HCT116 (cell line): ENCODE measurements around the gene TAS2R10. TPM values are rescaled to one million over a fixed set of nuclear protein-coding genes. Genes with fewer than 3 reads are reported as not detected.

Experiments used
- ATAC-seq: fragments of 200-7000 bp; cut with Tn5 transposase; 2 replicates; pipeline ENCODE4 v1.9.1; 2020; ENCODE audit warnings: mild to moderate bottlenecking, moderate library complexity
- BruUV-seq: library from RNA; stranded (reverse); fragments of 400-500 nt; replicated peaks from 2 replicates; lab custom pipeline; 2021; lab: Mats Ljungman, UMichigan
- CTCF ChIA-PET: fragments of 300-600 bp; sonication (Branson Sonifier 250); formaldehyde crosslinking; loops from one replicate; lab custom pipeline; 2021; ENCODE audit warnings: antibody characterized with exemption; lab: Charles Lee
- POLR2A ChIA-PET: fragments of 300-600, 350-600 bp; sonication (Branson Sonifier 250); formaldehyde crosslinking; loops from one replicate; lab custom pipeline; 2021; ENCODE audit warnings: antibody characterized with exemption; lab: Charles Lee
- RAD21 ChIA-PET, 2 experiments: fragments of 300-600 bp; sonication (Branson Sonifier 250); formaldehyde crosslinking; loops; one replicate each; lab custom pipeline; 2023; ENCODE audit warnings: low total read pairs in 2 of 2; ENCODE audit not compliant: uncharacterized antibody in 2 of 2, unreplicated experiment in 2 of 2, low non-redundant PET in 1 of 2; lab: Charles Lee
- DNase-seq: peaks from one replicate; pipeline ENCODE4 v3.0.0-alpha.2; 2010; ENCODE audit warnings: low read depth, low spot score
- H2AFZ ChIP-seq: fragments of 200-600 bp; shearing (Covaris generic), sonication (generic); 2 replicates; pipeline ENCODE4 v1.6.1; 2017; ENCODE audit warnings: low read depth, mixed run types, mixed read lengths, antibody characterized with exemption, low read length; ENCODE audit not compliant: poor library complexity, severe bottlenecking
- H3K27ac ChIP-seq: 2 replicates; pipeline ENCODE4 v1.5.1; 2012; ENCODE audit warnings: low read depth, low read length
- H3K27me3 ChIP-seq: fragments of 200-600 bp; sonication (generic); 2 replicates; pipeline ENCODE4 v1.6.1; 2016; ENCODE audit warnings: mixed run types, low read length, mixed read lengths; ENCODE audit not compliant: insufficient read depth
- H3K36me3 ChIP-seq, 2 experiments: fragments of 200-500 bp in 1 of 2; fragments of 200-600 bp in 1 of 2; sonication (Bioruptor generic) in 1 of 2; sonication (generic) in 1 of 2; 2 replicates each; pipeline versions ENCODE4 v1.5.1 to v1.6.1; 2014 to 2016; ENCODE audit warnings: low read length in 2 of 2, inconsistent platforms in 1 of 2, mixed read lengths in 1 of 2, mixed run types in 1 of 2; ENCODE audit not compliant: insufficient read depth in 2 of 2, control insufficient read depth in 1 of 2
- H3K4me1 ChIP-seq, 2 experiments: fragments of 200-600 bp in 1 of 2; sonication (generic) in 1 of 2; 2 replicates each; pipeline versions ENCODE4 v1.5.1 to v1.6.1; 2012 to 2017; ENCODE audit warnings: low read length in 2 of 2, inconsistent platforms in 1 of 2, mild to moderate bottlenecking in 1 of 2, mixed read lengths in 1 of 2, mixed run types in 1 of 2, moderate library complexity in 1 of 2; ENCODE audit not compliant: insufficient read depth in 2 of 2, control insufficient read depth in 1 of 2
- H3K4me2 ChIP-seq: fragments of 200-600 bp; sonication (generic); 2 replicates; pipeline ENCODE4 v1.6.1; 2017; ENCODE audit warnings: mixed run types, low read length, mixed read lengths
- H3K4me3 ChIP-seq, 2 experiments: fragments of 200-600 bp in 1 of 2; sonication (generic) in 1 of 2; replicated peaks in 1 of 2; 2 replicates each; pipeline ENCODE4 v1.5.1; 2011 to 2016; ENCODE audit warnings: low read length in 2 of 2, control low read depth in 1 of 2, low read depth in 1 of 2, mild to moderate bottlenecking in 1 of 2, mixed read lengths in 1 of 2, mixed run types in 1 of 2
- H3K79me2 ChIP-seq: fragments of 200-600 bp; sonication (generic); 2 replicates; pipeline ENCODE4 v1.6.1; 2017; ENCODE audit warnings: mild to moderate bottlenecking, mixed run types, low read length, moderate library complexity, mixed read lengths; ENCODE audit not compliant: insufficient read depth
- H3K9ac ChIP-seq: fragments of 200-600 bp; sonication (generic); 2 replicates; pipeline ENCODE4 v1.6.1; 2016; ENCODE audit warnings: low read length, mixed read lengths
- H3K9me2 ChIP-seq: fragments of 200-600 bp; sonication (generic), shearing (Covaris generic); 2 replicates; pipeline ENCODE4 v1.6.1; 2017; ENCODE audit warnings: mixed run types, mild to moderate bottlenecking, moderate library complexity; ENCODE audit not compliant: insufficient read depth
- H3K9me3 ChIP-seq, 2 experiments: fragments of 200-500 bp in 1 of 2; fragments of 200-600 bp in 1 of 2; sonication (Bioruptor generic) in 1 of 2; sonication (generic) in 1 of 2; 2 replicates each; pipeline ENCODE4 v1.6.1; 2014 to 2017; ENCODE audit warnings: low read length in 2 of 2, mixed read lengths in 2 of 2, inconsistent platforms in 1 of 2, low read depth in 1 of 2, mild to moderate bottlenecking in 1 of 2, mixed run types in 1 of 2, moderate library complexity in 1 of 2; ENCODE audit not compliant: control insufficient read depth in 1 of 2, insufficient read depth in 1 of 2
- H4K20me1 ChIP-seq: fragments of 200-600 bp; sonication (generic), shearing (Covaris generic); 2 replicates; pipeline ENCODE4 v1.6.1; 2017; ENCODE audit warnings: mixed run types, mild to moderate bottlenecking, moderate library complexity; ENCODE audit not compliant: insufficient read depth
- ATF3 ChIP-seq: IDR thresholded peaks from 2 replicates; pipeline ENCODE4 v1.6.1; 2012
- EGR1 ChIP-seq: IDR thresholded peaks from 2 replicates; pipeline ENCODE4 v1.6.1; 2012; ENCODE audit warnings: low read depth
- EZH2 ChIP-seq: fragments of 200-600 bp; sonication (generic); IDR thresholded peaks from 2 replicates; pipeline ENCODE4 v1.6.1; 2017; ENCODE audit warnings: antibody characterized with exemption, mixed run types
- SRF ChIP-seq: IDR thresholded peaks from 2 replicates; pipeline ENCODE4 v1.6.1; 2012; ENCODE audit warnings: low read depth
- YY1 ChIP-seq: IDR thresholded peaks from 2 replicates; pipeline ENCODE4 v1.6.1; 2011; ENCODE audit warnings: low read length, low read depth, moderate library complexity, mild to moderate bottlenecking; ENCODE audit not compliant: insufficient replicate concordance; ENCODE audit errors: extremely low read depth
- ZBTB33 ChIP-seq: IDR thresholded peaks from 2 replicates; pipeline ENCODE4 v1.6.1; 2011; ENCODE audit warnings: mild to moderate bottlenecking, low read length, moderate library complexity; ENCODE audit not compliant: insufficient replicate concordance; ENCODE audit errors: extremely low read depth
- ZFX ChIP-seq: fragments of 450-650 bp; IDR thresholded peaks from 2 replicates; pipeline ENCODE4 v1.6.1; 2017
- ZNF274 ChIP-seq: fragments of 200-500 bp; sonication (Bioruptor generic); IDR thresholded peaks from 2 replicates; pipeline ENCODE4 v1.6.1; 2014; ENCODE audit warnings: mild to moderate bottlenecking, low read depth, low read length, inconsistent platforms
- intact Hi-C: fragments of 100-400 bp; cut with micrococcal nuclease; formaldehyde crosslinking; loops from 2 replicates; pipeline ENCODE4 v1.10.0; 2022
- total RNA-seq: library from RNA; stranded (reverse); gene quantifications from one replicate; pipeline ENCODE4 v1.2.1, GENCODE V29; 2021; ENCODE audit not compliant: unreplicated experiment

TAS2R10 gene
- total RNA-seq, 1 experiment from 2014 or later = 0.81 TPM

- DNase-seq (no peak), ATAC-seq (no peak)
- ChIA-PET CTCF (no interaction called here), RAD21 (no interaction called here), POLR2A (no interaction called here)
- Histone ChIP-seq H4K20me1 (no peaks in the 10 kb centered on the region), H3K36me3 (no peaks in the 10 kb centered on the region), H3K79me2 (peaks cover 7% of the 10 kb centered on the region), H3K9ac (no peak overlapping the region), H3K9me3 (no peaks in the 10 kb centered on the region), H3K4me3 (no peak overlapping the region), H2AFZ (no peak overlapping the region), H3K9me2 (no peaks in the 10 kb centered on the region), H3K4me2 (no peak overlapping the region), H3K4me1 (no peaks in the 10 kb centered on the region)
- BruUV-seq = no TSS peak
- TF ChIP-seq EZH2 (no peak), YY1 (no peak), SRF (no peak), ZNF274 (no peak), EGR1 (no peak), ZFX (no peak), ATF3 (no peak), ZBTB33 (no peak)
- TF ChIP-seq, all 23 proteins: peak for 0
- intact Hi-C loops = loop anchor here (10.0 kb wide), 1 partner anchor 621 kb away; no protein-coding TSS in a partner anchor
- Histone ChIP-seq H3K27ac (no peak overlapping the region), H3K27me3 (no peaks in the 10 kb centered on the region)
Measured at GRCh38 chr12:10863512-10864218, 37.5 kb upstream of the TAS2R10 start.
